CD14-positive monocyte (primary cell): ENCODE measurements around the gene MAP2K7. TPM values are rescaled to one million over a fixed set of nuclear protein-coding genes. Genes with fewer than 3 reads are reported as not detected.

Experiments
- DNase-seq, 3 donors: peaks; one replicate each; pipeline ENCODE4 v3.0.0-alpha.2; 2011 to 2022
- H2AFZ ChIP-seq: 2 replicates; pipeline ENCODE4 v1.6.0; 2012; ENCODE audit warnings: mild to moderate bottlenecking, low read depth, low read length, inconsistent platforms; ENCODE audit not compliant: insufficient read depth, poor library complexity, severe bottlenecking
- H3K27ac ChIP-seq, 2 donors: 1 replicate in 1 of 2; 2 replicates in 1 of 2; pipeline ENCODE4 v1.5.1; 2012 to 2013; ENCODE audit warnings: low read length in 2 of 2, control low read depth in 1 of 2, inconsistent platforms in 1 of 2, low read depth in 1 of 2, mild to moderate bottlenecking in 1 of 2
- H3K27me3 ChIP-seq, 2 donors: one replicate each; pipeline versions ENCODE4 v1.6.0 to v1.6.1; 2011 to 2013; ENCODE audit warnings: low read length in 2 of 2; ENCODE audit not compliant: control insufficient read depth in 2 of 2, insufficient read depth in 2 of 2
- H3K36me3 ChIP-seq, 2 donors: replicated peaks in 1 of 2; 1 replicate in 1 of 2; 2 replicates in 1 of 2; pipeline versions ENCODE4 v1.5.1 to v1.6.1; 2012 to 2013; ENCODE audit warnings: low read length in 2 of 2, control low read depth in 1 of 2, inconsistent platforms in 1 of 2, mild to moderate bottlenecking in 1 of 2; ENCODE audit not compliant: insufficient read depth in 2 of 2, control insufficient read depth in 1 of 2
- H3K4me1 ChIP-seq, 2 donors: 1 replicate in 1 of 2; 2 replicates in 1 of 2; pipeline versions ENCODE4 v1.5.1 to v1.6.1; 2012 to 2013; ENCODE audit warnings: low read length in 2 of 2, control low read depth in 1 of 2, inconsistent platforms in 1 of 2, mild to moderate bottlenecking in 1 of 2, moderate library complexity in 1 of 2; ENCODE audit not compliant: insufficient read depth in 2 of 2, control insufficient read depth in 1 of 2
- H3K4me2 ChIP-seq: replicated peaks from 2 replicates; pipeline ENCODE3; 2012; ENCODE audit warnings: low read length, moderate library complexity, mild to moderate bottlenecking; ENCODE audit not compliant: poor library complexity, severe bottlenecking; ENCODE audit errors: extremely low read depth
- H3K4me3 ChIP-seq, 3 experiments: fragments of 200-600 bp in 1 of 3; sonication (generic) in 1 of 3; replicated peaks in 1 of 3; 1 replicate in 2 of 3; 2 replicates in 1 of 3; pipeline ENCODE4 v1.5.1; 2011 to 2013; ENCODE audit warnings: low read length in 3 of 3, mild to moderate bottlenecking in 3 of 3, control low read depth in 2 of 3, low read depth in 2 of 3, inconsistent platforms in 1 of 3, moderate library complexity in 1 of 3
- H3K79me2 ChIP-seq: 2 replicates; pipeline ENCODE4 v1.6.0; 2012; ENCODE audit warnings: mild to moderate bottlenecking, control low read depth, inconsistent platforms, low read length, moderate library complexity; ENCODE audit not compliant: insufficient read depth
- H3K9ac ChIP-seq: 2 replicates; pipeline ENCODE4 v1.6.0; 2017; ENCODE audit warnings: low read length, mild to moderate bottlenecking; ENCODE audit not compliant: insufficient read depth, poor library complexity, severe bottlenecking
- H3K9me3 ChIP-seq, 2 donors: replicated peaks in 1 of 2; 1 replicate in 1 of 2; 2 replicates in 1 of 2; pipeline versions ENCODE4 v1.5.1 to v1.6.1; 2012 to 2013; ENCODE audit warnings: low read length in 2 of 2, control low read depth in 1 of 2; ENCODE audit not compliant: control insufficient read depth in 1 of 2, insufficient read depth in 1 of 2
- H4K20me1 ChIP-seq: 2 replicates; pipeline ENCODE4 v1.6.0; 2012; ENCODE audit warnings: mild to moderate bottlenecking, low read length, control low read depth, moderate library complexity; ENCODE audit not compliant: insufficient read depth
- H3K27ac Mint-ChIP-seq, 7 donors: one replicate each; pipeline ENCODE4 v1.8.0; 2020; ENCODE audit warnings: mild to moderate bottlenecking in 7 of 7, mixed read lengths in 7 of 7, moderate library complexity in 6 of 7, inconsistent platforms in 2 of 7
- H3K27me3 Mint-ChIP-seq, 3 donors: one replicate each; pipeline ENCODE4 v1.8.0; 2021 to 2022; ENCODE audit warnings: low read depth in 3 of 3, mild to moderate bottlenecking in 3 of 3, mixed read lengths in 3 of 3, moderate library complexity in 3 of 3, inconsistent platforms in 1 of 3
- H3K36me3 Mint-ChIP-seq, 2 donors: one replicate each; pipeline ENCODE4 v1.8.0; 2020; ENCODE audit warnings: mixed read lengths in 2 of 2, inconsistent platforms in 1 of 2, mild to moderate bottlenecking in 1 of 2
- H3K4me1 Mint-ChIP-seq: one replicate; pipeline ENCODE4 v1.8.0; 2020; ENCODE audit warnings: mild to moderate bottlenecking, mixed read lengths
- H3K4me3 Mint-ChIP-seq, 2 donors: one replicate each; pipeline ENCODE4 v1.8.0; 2020; ENCODE audit warnings: mild to moderate bottlenecking in 2 of 2, mixed read lengths in 2 of 2, moderate library complexity in 1 of 2
- H3K9me3 Mint-ChIP-seq, 7 donors: one replicate each; pipeline ENCODE4 v1.8.0; 2020 to 2022; ENCODE audit warnings: mixed read lengths in 7 of 7, mild to moderate bottlenecking in 6 of 7, moderate library complexity in 6 of 7, inconsistent platforms in 2 of 7
- WGBS: methylation state at CpG from one replicate; pipeline ENCODE4 v1.1.5; 2013; ENCODE audit warnings: missing lambda C conversion rate; ENCODE audit not compliant: insufficient coverage; 5-methylcytosine and 5-hydroxymethylcytosine counted together
- intact Hi-C, 2 donors: fragments of 100-400 bp; cut with micrococcal nuclease; formaldehyde crosslinking; loops; one replicate each; pipeline versions ENCODE4 v1.15.0 to v1.15.1; 2023
- polyA plus RNA-seq, 3 donors: library from polyadenylated mRNA; depleted of rRNA in 1 of 3; unstranded in 2 of 3; stranded (reverse) in 1 of 3; fragments of 300-500 nt in 2 of 3; fragments of >200 nt in 1 of 3; fragmentation: Illumina TruSeq in 2 of 3; gene quantifications; 1 replicate in 2 of 3; 2 replicates in 1 of 3; pipeline ENCODE4 v1.2.3, GENCODE V29; 2012 to 2021
- TF ChIP-seq, protein P1 (sequence below): fragments of 200-600 bp; IDR thresholded peaks from one replicate; pipeline ENCODE4 v1.8.0; 2022; ENCODE audit warnings: antibody characterized with exemption, mild to moderate bottlenecking

The MAP2K7 gene
- polyA plus RNA-seq, 3 donors, result 0.92 to 39.5 (median 1.5) TPM

DNA sequence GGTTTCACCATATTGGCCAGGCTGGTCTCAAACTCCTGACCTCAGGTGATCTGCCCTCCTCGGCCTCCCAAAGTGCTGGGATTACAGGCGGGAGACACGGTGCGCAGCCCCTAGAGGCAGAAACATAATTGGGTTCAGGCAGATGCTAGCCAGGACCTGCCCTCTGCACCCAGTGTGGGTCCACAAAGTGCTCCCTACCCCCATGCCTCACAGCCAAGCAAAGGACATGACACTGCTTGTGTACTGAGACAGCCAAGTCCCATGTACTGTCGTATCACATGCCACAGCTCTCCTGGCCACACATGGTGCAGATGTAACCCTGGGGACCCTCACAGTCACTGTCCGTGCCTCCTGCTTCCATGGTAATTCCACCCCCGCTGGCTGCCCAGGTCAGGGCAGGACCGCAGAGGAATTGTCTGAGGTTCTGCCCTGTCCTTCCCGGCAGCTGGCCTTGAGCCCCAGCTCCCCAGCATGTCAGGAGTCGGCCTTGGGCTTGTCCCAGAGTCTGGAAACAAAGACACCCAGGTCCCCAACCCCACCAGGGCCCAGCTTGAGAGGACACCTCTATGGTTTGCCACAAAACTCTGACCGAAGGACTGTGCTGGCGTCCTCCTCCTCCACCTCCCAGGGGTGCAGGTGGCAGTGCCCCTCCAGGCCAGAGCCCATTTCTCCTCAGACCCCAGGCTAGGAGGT is 37.1 kb upstream of the MAP2K7 start:
- DNase-seq, result no peak
- Histone ChIP-seq H3K4me3 (no peak overlapping the region), H3K27ac (no peak overlapping the region), H3K4me1 (peaks cover 42 to 49% of the 10 kb centered on the region in 2 donors), H3K27me3 (peaks cover 24 to 66% of the 10 kb centered on the region in 2 donors), H3K9me3 (peaks cover 0 to 5% of the 10 kb centered on the region in 2 donors), H3K79me2 (no peaks in the 10 kb centered on the region), H4K20me1 (no peaks in the 10 kb centered on the region), H3K4me2 (no peak overlapping the region), H3K9ac (no peak overlapping the region), H3K36me3 (no peaks in the 10 kb centered on the region), H2AFZ (no peak overlapping the region)
- H3K36me3 Mint-ChIP-seq, result peaks cover 4 to 5% of the 10 kb centered on the region in 2 donors
- intact Hi-C loops, result loop anchor here in 1 of 2 donors (5.0 kb wide), 1 partner anchor 56 kb away; the partner anchor contains the start of gene SNAPC2
- TF ChIP-seq, protein P1, sequence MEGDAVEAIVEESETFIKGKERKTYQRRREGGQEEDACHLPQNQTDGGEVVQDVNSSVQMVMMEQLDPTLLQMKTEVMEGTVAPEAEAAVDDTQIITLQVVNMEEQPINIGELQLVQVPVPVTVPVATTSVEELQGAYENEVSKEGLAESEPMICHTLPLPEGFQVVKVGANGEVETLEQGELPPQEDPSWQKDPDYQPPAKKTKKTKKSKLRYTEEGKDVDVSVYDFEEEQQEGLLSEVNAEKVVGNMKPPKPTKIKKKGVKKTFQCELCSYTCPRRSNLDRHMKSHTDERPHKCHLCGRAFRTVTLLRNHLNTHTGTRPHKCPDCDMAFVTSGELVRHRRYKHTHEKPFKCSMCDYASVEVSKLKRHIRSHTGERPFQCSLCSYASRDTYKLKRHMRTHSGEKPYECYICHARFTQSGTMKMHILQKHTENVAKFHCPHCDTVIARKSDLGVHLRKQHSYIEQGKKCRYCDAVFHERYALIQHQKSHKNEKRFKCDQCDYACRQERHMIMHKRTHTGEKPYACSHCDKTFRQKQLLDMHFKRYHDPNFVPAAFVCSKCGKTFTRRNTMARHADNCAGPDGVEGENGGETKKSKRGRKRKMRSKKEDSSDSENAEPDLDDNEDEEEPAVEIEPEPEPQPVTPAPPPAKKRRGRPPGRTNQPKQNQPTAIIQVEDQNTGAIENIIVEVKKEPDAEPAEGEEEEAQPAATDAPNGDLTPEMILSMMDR, result no peak
- 87% methylated on average over 10 of the region's 12 CpGs for WGBS
- no peak overlapping the region for H3K27ac Mint-ChIP-seq
- H3K27me3 Mint-ChIP-seq, result peaks cover 63 to 82% (median 72%) of the 10 kb centered on the region in 3 donors
- peaks cover 37% of the 10 kb centered on the region for H3K4me1 Mint-ChIP-seq
- H3K4me3 Mint-ChIP-seq, result peak overlapping the region in 1 of 2 donors; percentile 48
- H3K9me3 Mint-ChIP-seq, result peaks cover 3 to 35% (median 15%) of the 10 kb centered on the region in 7 donors

DNA sequence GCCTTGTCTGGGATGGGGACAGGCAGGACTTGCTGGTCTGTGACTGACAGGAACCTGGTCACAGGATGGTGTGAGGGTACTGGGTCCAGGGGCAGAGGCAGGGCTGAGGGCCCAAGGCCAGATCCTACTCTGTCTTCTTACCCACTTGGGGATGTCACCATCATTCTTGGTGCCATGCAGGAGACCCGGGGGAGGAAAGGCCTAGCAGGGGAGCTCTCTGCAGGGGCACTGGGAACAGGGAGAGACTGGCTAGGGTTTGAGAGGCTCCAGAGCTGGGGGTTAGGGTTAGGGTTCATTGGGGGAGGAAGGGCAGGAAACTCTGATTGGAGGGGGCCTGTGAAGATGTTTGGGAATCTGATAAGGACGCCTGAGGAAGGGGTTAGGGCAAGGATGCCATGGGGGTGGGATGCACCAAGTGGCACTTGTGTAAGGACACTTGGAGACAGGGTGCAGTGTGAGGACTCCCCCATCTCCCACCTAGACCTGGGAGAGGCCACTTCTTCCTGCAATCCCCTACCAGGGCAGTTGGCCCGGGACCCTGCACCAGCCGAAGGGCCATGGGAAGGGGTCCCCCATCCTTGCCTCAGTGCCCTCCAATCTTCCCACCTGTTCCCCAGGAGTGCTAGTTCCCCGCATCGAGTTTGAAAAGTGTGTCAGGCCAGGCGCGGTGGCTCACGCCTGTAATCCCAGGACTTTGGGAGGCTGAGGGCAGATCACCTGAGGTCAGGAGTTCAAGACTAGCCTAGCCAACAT is 36.4 kb upstream of the MAP2K7 start:
- Mint-ChIP-seq H3K9me3 (peaks cover 3 to 35% (median 15%) of the 10 kb centered on the region in 7 donors), H3K4me3 (peak overlapping the region; percentile 43 to 83), H3K27ac (no peak overlapping the region), H3K36me3 (peaks cover 4% of the 10 kb centered on the region in 2 donors), H3K4me1 (peaks cover 39% of the 10 kb centered on the region), H3K27me3 (peaks cover 63 to 82% (median 72%) of the 10 kb centered on the region in 3 donors)
- no peak for DNase-seq
- H4K20me1 ChIP-seq, result no peaks in the 10 kb centered on the region
- no peak overlapping the region for H3K4me3 ChIP-seq
- H3K4me1 ChIP-seq, result peaks cover 42 to 49% of the 10 kb centered on the region in 2 donors
- H3K27me3 ChIP-seq, result peaks cover 17 to 62% of the 10 kb centered on the region in 2 donors
- no peak overlapping the region for H3K4me2 ChIP-seq
- WGBS, result 95% methylated on average over 7 of the region's 9 CpGs
- TF ChIP-seq, protein P1, result no peak
- H3K9me3 ChIP-seq, result peaks cover 0 to 5% of the 10 kb centered on the region in 2 donors
- no peaks in the 10 kb centered on the region for H3K79me2 ChIP-seq
- H3K27ac ChIP-seq, result no peak overlapping the region
- no peaks in the 10 kb centered on the region for H3K36me3 ChIP-seq
- H2AFZ ChIP-seq, result no peak overlapping the region
- H3K9ac ChIP-seq, result no peak overlapping the region
- intact Hi-C loops, result loop anchor here in 1 of 2 donors (5.0 kb wide), 1 partner anchor 55 kb away; the partner anchor contains the start of gene SNAPC2
